A204.1 (cell line): ENCODE measurements around the gene TBR1.

Source experiments
- FAIRE-seq: peaks from 2 replicates; lab custom pipeline; 2012; peaks lifted over from hg19 to GRCh38; lab: Jason Lieb, UNC

Gene TBR1

GRCh38 chr2:161415034-161415986 lies 787 bp upstream of the TBR1 start:
- no peak for FAIRE-seq

- FAIRE-seq = no peak
Observed at GRCh38 chr2:161416708-161417437, 776 bp downstream of the TBR1 start.

GRCh38 chr2:161417438-161418274 lies 1.6 kb downstream of the TBR1 start:
- no peak for FAIRE-seq

- FAIRE-seq = no peak
Observed at GRCh38 chr2:161418275-161418714, 2.2 kb downstream of the TBR1 start.

GRCh38 chr2:161418715-161419637 lies 2.9 kb downstream of the TBR1 start:
- no peak for FAIRE-seq

- FAIRE-seq = no peak
Observed at GRCh38 chr2:161419638-161420190, 3.6 kb downstream of the TBR1 start.

- FAIRE-seq = no peak
Observed at GRCh38 chr2:161420406-161421074, 4.4 kb downstream of the TBR1 start.

GRCh38 chr2:161421686-161422085 lies 5.6 kb downstream of the TBR1 start:
- FAIRE-seq = no peak

GRCh38 chr2:161422816-161423403 lies 6.8 kb downstream of the TBR1 start:
- FAIRE-seq = no peak

GRCh38 chr2:161423421-161424393 lies 7.6 kb downstream of the TBR1 start:
- no peak for FAIRE-seq

GRCh38 chr2:161424394-161424769 lies 8.3 kb downstream of the TBR1 start:
- no peak for FAIRE-seq

- no peak for FAIRE-seq
Observed at GRCh38 chr2:161424891-161425727, 9.0 kb downstream of the TBR1 start.

- FAIRE-seq = no peak
Observed at GRCh38 chr2:161425728-161426454, 9.8 kb downstream of the TBR1 start.

GRCh38 chr2:161426455-161426921 lies 10.4 kb downstream of the TBR1 start:
- FAIRE-seq = no peak

GRCh38 chr2:161426922-161427663 lies 11.0 kb downstream of the TBR1 start:
- FAIRE-seq = no peak
